Mesothelial cell of epicardium (in vitro differentiated cells): Measurements from ENCODE around the gene LRRK1. TPM values are rescaled to one million over a fixed set of nuclear protein-coding genes. Genes with fewer than 3 reads are reported as not detected.

Experiments used
- DNase-seq, 2 experiments: peaks; one replicate each; pipeline ENCODE4 v3.0.0; 2021; ENCODE audit warnings: low spot score in 2 of 2; ENCODE audit not compliant: unreplicated experiment in 2 of 2
- H3K27ac Mint-ChIP-seq: 2 replicates; pipeline ENCODE4 v1.8.0; 2021; ENCODE audit warnings: mixed read lengths
- H3K27me3 Mint-ChIP-seq: 2 replicates; pipeline ENCODE4 v1.8.0; 2021; ENCODE audit warnings: low read depth, mixed read lengths
- H3K36me3 Mint-ChIP-seq: 2 replicates; pipeline ENCODE4 v1.8.0; 2021; ENCODE audit warnings: mixed read lengths
- H3K4me1 Mint-ChIP-seq: 2 replicates; pipeline ENCODE4 v1.8.0; 2021; ENCODE audit warnings: mixed read lengths
- H3K4me3 Mint-ChIP-seq: 2 replicates; pipeline ENCODE4 v1.8.0; 2021; ENCODE audit warnings: mild to moderate bottlenecking, moderate library complexity, mixed read lengths
- H3K9me3 Mint-ChIP-seq: 2 replicates; pipeline ENCODE4 v1.8.0; 2021; ENCODE audit warnings: mixed read lengths
- total RNA-seq: library from RNA; stranded (reverse); gene quantifications from 3 replicates; pipeline ENCODE4 v1.2.1, GENCODE V29; 2021
- TF ChIP-seq, protein P1 (sequence below): fragments of 200-600 bp; sonication (generic); IDR thresholded peaks from one replicate; pipeline ENCODE4 v1.5.0; 2021; ENCODE audit warnings: antibody characterized with exemption; ENCODE audit not compliant: unreplicated experiment

Gene LRRK1
- total RNA-seq, 1 donor from 2014 or later, result 2.3 TPM

DNA sequence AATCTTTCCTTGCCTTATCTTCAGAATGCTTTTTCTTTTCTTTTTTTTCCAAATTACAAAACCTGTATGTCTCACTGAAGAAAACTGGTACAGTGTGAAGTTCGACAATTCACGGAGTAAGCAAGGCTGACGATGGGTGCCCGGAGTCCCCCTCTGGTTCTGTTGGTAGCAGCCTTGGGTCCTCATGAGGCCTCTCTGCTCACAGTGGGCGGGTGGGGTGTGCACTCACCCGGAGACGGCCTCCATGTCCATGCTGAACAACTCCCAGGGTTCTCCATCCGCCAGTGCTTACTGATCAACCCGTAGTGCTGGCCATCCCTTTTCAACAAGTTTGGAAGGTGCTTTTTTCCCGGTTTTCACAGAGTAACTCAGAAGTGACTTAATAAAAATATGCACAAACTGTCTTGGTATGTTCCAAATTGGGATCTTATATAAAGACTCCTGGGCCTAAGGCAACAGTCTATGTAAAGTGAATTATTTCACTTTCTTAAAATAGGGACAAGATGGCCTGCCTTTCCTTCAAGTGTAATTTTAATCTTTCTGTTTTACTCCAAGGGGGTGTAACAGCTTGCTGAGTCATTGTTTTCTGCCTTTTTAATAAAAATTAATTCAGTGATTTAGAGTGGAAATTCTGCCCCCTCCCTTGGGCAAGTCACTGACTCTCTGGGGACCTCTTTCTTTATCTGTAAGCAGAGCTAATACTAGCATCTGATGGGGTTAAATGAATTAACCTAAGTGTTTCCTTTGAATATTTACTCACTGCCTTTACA, 23.7 kb downstream of the LRRK1 start:
- H3K36me3 Mint-ChIP-seq, result no peaks in the 10 kb centered on the region
- H3K9me3 Mint-ChIP-seq, result no peaks in the 10 kb centered on the region
- TF ChIP-seq, protein P1, sequence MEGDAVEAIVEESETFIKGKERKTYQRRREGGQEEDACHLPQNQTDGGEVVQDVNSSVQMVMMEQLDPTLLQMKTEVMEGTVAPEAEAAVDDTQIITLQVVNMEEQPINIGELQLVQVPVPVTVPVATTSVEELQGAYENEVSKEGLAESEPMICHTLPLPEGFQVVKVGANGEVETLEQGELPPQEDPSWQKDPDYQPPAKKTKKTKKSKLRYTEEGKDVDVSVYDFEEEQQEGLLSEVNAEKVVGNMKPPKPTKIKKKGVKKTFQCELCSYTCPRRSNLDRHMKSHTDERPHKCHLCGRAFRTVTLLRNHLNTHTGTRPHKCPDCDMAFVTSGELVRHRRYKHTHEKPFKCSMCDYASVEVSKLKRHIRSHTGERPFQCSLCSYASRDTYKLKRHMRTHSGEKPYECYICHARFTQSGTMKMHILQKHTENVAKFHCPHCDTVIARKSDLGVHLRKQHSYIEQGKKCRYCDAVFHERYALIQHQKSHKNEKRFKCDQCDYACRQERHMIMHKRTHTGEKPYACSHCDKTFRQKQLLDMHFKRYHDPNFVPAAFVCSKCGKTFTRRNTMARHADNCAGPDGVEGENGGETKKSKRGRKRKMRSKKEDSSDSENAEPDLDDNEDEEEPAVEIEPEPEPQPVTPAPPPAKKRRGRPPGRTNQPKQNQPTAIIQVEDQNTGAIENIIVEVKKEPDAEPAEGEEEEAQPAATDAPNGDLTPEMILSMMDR, result no peak
- no peak overlapping the region for H3K27ac Mint-ChIP-seq
- DNase-seq, result no peak
- H3K4me1 Mint-ChIP-seq, result no peaks in the 10 kb centered on the region
- H3K4me3 Mint-ChIP-seq, result no peak overlapping the region
- no peaks in the 10 kb centered on the region for H3K27me3 Mint-ChIP-seq

- H3K9me3 Mint-ChIP-seq, result peaks cover 9% of the 10 kb centered on the region
- no peak for DNase-seq
- no peaks in the 10 kb centered on the region for H3K4me1 Mint-ChIP-seq
- no peak overlapping the region for H3K4me3 Mint-ChIP-seq
- H3K27me3 Mint-ChIP-seq, result peaks cover 3% of the 10 kb centered on the region
- H3K36me3 Mint-ChIP-seq, result no peaks in the 10 kb centered on the region
- TF ChIP-seq, protein P1, result no peak
- H3K27ac Mint-ChIP-seq, result no peak overlapping the region
Measured at GRCh38 chr15:100944244-100944895, 25.2 kb downstream of the LRRK1 start.

GRCh38 chr15:100944986-100945385, 25.8 kb downstream of the LRRK1 start:
- H3K27ac Mint-ChIP-seq, result no peak overlapping the region
- H3K27me3 Mint-ChIP-seq, result peaks cover 6% of the 10 kb centered on the region
- no peak for DNase-seq
- no peaks in the 10 kb centered on the region for H3K36me3 Mint-ChIP-seq
- H3K4me1 Mint-ChIP-seq, result no peaks in the 10 kb centered on the region
- TF ChIP-seq, protein P1, result no peak
- H3K9me3 Mint-ChIP-seq, result peaks cover 10% of the 10 kb centered on the region
- no peak overlapping the region for H3K4me3 Mint-ChIP-seq

DNA sequence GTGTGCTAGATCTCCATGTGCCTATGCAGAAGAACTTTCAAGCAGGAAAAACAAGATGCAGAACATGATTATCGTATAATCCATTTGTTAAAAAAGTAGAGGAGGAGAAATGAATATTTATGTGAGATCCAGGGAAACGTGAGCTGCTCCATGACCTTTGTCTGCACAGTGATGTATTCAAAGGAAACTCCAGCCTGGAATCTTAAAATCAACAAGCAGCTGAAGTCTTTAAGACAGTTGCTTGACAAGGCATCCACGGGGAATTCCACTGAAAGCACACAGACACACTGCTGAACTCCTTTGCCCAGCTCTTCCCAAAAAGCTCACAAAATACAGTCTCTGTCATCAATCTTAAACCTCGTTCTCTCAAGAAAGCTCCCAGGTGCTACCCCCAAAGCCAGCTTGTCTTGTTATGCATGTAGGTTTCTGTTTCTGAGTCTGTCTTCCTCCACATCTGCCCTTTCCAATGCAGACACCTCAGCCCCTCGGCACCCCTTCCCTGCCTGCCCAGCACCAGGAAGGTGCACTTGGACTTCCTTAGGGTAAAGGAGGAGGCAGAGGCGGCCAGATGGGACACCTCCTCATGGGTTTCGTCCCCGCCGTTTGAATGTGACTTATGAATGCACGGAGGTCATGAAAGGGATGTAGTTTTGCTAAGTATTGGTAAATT, 28.7 kb downstream of the LRRK1 start:
- H3K4me1 Mint-ChIP-seq, result no peaks in the 10 kb centered on the region
- H3K9me3 Mint-ChIP-seq, result peaks cover 15% of the 10 kb centered on the region
- H3K36me3 Mint-ChIP-seq, result no peaks in the 10 kb centered on the region
- H3K27me3 Mint-ChIP-seq, result peaks cover 8% of the 10 kb centered on the region
- no peak overlapping the region for H3K4me3 Mint-ChIP-seq
- no peak overlapping the region for H3K27ac Mint-ChIP-seq
- TF ChIP-seq, protein P1, result no peak
- DNase-seq, result no peak

- H3K27ac Mint-ChIP-seq, result no peak overlapping the region
- H3K4me3 Mint-ChIP-seq, result no peak overlapping the region
- no peaks in the 10 kb centered on the region for H3K36me3 Mint-ChIP-seq
- H3K4me1 Mint-ChIP-seq, result no peaks in the 10 kb centered on the region
- no peak for DNase-seq
- peaks cover 15% of the 10 kb centered on the region for H3K9me3 Mint-ChIP-seq
- H3K27me3 Mint-ChIP-seq, result peaks cover 9% of the 10 kb centered on the region
- TF ChIP-seq, protein P1, result no peak
Measured at GRCh38 chr15:100948430-100948762, 29.2 kb downstream of the LRRK1 start.
